Osteoblast (primary cell): ENCODE results near the gene B4GALNT3. TPM values are rescaled to one million over a fixed set of nuclear protein-coding genes. Genes with fewer than 3 reads are reported as not detected.

Experiments used
- DNase-seq: peaks from one replicate; pipeline ENCODE4 v3.0.0; 2011; ENCODE audit warnings: low spot score, mixed read lengths; ENCODE audit not compliant: insufficient read length; ENCODE audit errors: missing footprints
- H2AFZ ChIP-seq: 2 replicates; pipeline ENCODE4 v1.6.0; 2011; ENCODE audit warnings: mild to moderate bottlenecking, low read length
- H3K27ac ChIP-seq: 2 replicates; pipeline ENCODE4 v1.5.1; 2011; ENCODE audit warnings: mild to moderate bottlenecking, low read depth, low read length, moderate library complexity
- H3K27me3 ChIP-seq: 2 replicates; pipeline ENCODE4 v1.6.0; 2012; ENCODE audit warnings: mild to moderate bottlenecking, control low read depth, inconsistent platforms, low read length, moderate library complexity; ENCODE audit not compliant: insufficient read depth
- H3K36me3 ChIP-seq: 2 replicates; pipeline ENCODE4 v1.5.1; 2011; ENCODE audit warnings: mild to moderate bottlenecking, low read length, control low read depth, moderate library complexity; ENCODE audit not compliant: insufficient read depth
- H3K4me1 ChIP-seq: 2 replicates; pipeline ENCODE4 v1.5.1; 2011; ENCODE audit warnings: mild to moderate bottlenecking, low read length, control low read depth, moderate library complexity; ENCODE audit not compliant: insufficient read depth
- H3K4me2 ChIP-seq: 2 replicates; pipeline ENCODE4 v1.6.0; 2011; ENCODE audit warnings: mild to moderate bottlenecking, low read length; ENCODE audit not compliant: insufficient read depth
- H3K4me3 ChIP-seq: fragments of 200-600 bp; sonication (generic); 3 replicates; pipeline ENCODE4 v1.5.1; 2012; ENCODE audit warnings: mild to moderate bottlenecking, low read length, inconsistent platforms; ENCODE audit not compliant: insufficient read depth
- H3K79me2 ChIP-seq: 2 replicates; pipeline ENCODE4 v1.6.0; 2012; ENCODE audit warnings: mild to moderate bottlenecking, low read length, control low read depth, inconsistent platforms; ENCODE audit not compliant: insufficient read depth
- H3K9me3 ChIP-seq: 2 replicates; pipeline ENCODE4 v1.5.1; 2011; ENCODE audit warnings: low read depth, low read length, control low read depth
- H4K20me1 ChIP-seq: 2 replicates; pipeline ENCODE4 v1.6.0; 2012; ENCODE audit warnings: mild to moderate bottlenecking, low read length, control low read depth; ENCODE audit not compliant: insufficient read depth
- total RNA-seq: library from RNA; depleted of rRNA; stranded (reverse); fragments of >200 nt; gene quantifications from 2 replicates; pipeline ENCODE4 v1.2.3, GENCODE V29; 2012
- TF ChIP-seq, protein P1 (sequence below): IDR thresholded peaks from 2 replicates; pipeline ENCODE4 v1.5.1; 2011; ENCODE audit warnings: mild to moderate bottlenecking, low read depth, low read length, moderate library complexity; ENCODE audit errors: extremely low read depth

B4GALNT3 gene
- total RNA-seq, 1 donor, result 0.36 TPM

DNA sequence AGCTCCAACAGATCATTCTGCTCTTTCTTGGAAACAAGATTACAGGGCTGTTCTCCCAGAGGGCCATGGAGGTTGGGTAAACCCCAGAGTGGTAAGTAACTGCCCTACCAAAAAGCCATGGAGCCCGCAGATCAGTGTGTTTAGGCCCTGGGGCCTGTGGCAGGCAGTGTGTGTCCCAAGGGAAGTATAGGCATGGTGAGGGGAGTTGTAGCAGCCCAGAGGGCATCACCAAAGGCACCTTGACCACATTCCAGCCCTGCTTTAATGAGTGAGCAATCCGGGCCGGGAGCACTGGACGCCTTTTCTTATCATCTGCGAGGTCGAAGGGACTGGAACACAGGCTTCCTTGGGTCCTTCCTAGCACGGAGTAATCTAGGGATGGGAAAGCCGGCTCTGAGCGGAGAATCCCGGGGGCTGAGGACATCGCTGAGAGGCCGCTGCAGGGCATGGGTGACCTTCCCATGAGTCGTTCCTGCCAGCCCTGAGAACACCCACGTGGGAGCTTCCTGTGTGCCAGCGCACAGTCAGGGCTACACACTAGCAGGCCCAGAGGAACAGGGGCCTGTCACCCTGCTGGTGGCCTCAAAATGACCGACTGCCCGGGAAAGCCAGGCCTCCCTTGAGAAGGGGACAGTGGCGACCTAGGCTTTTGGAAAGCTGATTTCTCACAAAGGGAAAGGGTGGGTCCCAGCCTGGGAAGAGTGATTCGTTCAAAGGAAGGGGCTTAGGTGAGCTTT, 112.2 kb downstream of the B4GALNT3 start:
- TF ChIP-seq, protein P1, sequence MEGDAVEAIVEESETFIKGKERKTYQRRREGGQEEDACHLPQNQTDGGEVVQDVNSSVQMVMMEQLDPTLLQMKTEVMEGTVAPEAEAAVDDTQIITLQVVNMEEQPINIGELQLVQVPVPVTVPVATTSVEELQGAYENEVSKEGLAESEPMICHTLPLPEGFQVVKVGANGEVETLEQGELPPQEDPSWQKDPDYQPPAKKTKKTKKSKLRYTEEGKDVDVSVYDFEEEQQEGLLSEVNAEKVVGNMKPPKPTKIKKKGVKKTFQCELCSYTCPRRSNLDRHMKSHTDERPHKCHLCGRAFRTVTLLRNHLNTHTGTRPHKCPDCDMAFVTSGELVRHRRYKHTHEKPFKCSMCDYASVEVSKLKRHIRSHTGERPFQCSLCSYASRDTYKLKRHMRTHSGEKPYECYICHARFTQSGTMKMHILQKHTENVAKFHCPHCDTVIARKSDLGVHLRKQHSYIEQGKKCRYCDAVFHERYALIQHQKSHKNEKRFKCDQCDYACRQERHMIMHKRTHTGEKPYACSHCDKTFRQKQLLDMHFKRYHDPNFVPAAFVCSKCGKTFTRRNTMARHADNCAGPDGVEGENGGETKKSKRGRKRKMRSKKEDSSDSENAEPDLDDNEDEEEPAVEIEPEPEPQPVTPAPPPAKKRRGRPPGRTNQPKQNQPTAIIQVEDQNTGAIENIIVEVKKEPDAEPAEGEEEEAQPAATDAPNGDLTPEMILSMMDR, result no peak
- no peaks in the 10 kb centered on the region for H4K20me1 ChIP-seq
- peak overlapping the region; percentile 99 for H3K4me2 ChIP-seq
- no peak overlapping the region for H3K4me3 ChIP-seq
- H2AFZ ChIP-seq, result peak overlapping the region; percentile 87
- H3K79me2 ChIP-seq, result no peaks in the 10 kb centered on the region
- H3K4me1 ChIP-seq, result peaks cover 43% of the 10 kb centered on the region
- H3K9me3 ChIP-seq, result no peaks in the 10 kb centered on the region
- H3K36me3 ChIP-seq, result no peaks in the 10 kb centered on the region
- peak; percentile 88 for DNase-seq
- H3K27ac ChIP-seq, result peak overlapping the region; percentile 79
- H3K27me3 ChIP-seq, result no peaks in the 10 kb centered on the region

DNA sequence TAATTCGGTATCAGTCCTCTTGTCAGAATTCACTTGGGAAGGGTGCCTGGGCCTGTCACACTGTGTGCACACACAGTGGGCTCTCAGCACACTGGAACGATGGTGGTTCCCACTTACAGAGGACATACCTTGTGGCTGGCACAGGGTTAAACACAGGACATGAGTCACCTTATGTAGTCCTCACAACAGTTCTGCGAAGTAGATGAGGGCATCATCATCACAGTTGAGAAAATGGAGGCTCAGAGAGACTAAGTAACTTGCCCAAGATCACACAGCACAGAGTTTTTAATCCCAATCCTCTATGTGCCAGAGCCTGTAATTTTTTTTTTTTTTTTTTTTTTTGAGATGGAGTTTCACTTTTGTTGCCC, 112.8 kb downstream of the B4GALNT3 start:
- TF ChIP-seq, protein P1, result no peak
- Histone ChIP-seq H2AFZ (peak overlapping the region; percentile 87), H3K9me3 (no peaks in the 10 kb centered on the region), H3K4me2 (no peak overlapping the region), H3K79me2 (no peaks in the 10 kb centered on the region), H3K27me3 (no peaks in the 10 kb centered on the region), H3K36me3 (no peaks in the 10 kb centered on the region), H3K4me3 (no peak overlapping the region), H3K27ac (peak overlapping the region; percentile 79), H3K4me1 (peaks cover 43% of the 10 kb centered on the region), H4K20me1 (no peaks in the 10 kb centered on the region)
- DNase-seq, result no peak

DNA sequence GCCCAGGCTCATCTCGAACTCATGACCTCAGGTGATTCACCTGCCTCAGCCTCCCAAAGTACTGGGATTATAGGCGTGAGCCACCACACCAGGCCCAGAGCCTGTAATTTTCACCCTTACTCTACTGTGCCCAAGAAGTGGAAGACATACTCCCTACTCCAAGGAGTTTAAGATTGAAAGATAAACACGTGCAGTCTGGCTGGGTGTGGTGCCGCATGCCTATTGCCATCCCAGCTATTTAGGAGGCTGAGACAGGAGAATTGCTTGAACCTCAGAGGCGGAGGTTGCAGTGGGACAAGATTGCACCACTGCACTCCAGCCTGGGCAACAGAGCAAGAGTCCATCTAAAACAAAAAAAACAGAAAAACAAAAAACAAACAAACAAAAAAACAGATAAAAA, 113.5 kb downstream of the B4GALNT3 start:
- H2AFZ ChIP-seq, result no peak overlapping the region
- H3K27me3 ChIP-seq, result no peaks in the 10 kb centered on the region
- TF ChIP-seq, protein P1, result no peak
- no peaks in the 10 kb centered on the region for H4K20me1 ChIP-seq
- H3K9me3 ChIP-seq, result no peaks in the 10 kb centered on the region
- DNase-seq, result no peak
- no peak overlapping the region for H3K4me2 ChIP-seq
- no peaks in the 10 kb centered on the region for H3K36me3 ChIP-seq
- no peak overlapping the region for H3K27ac ChIP-seq
- H3K4me3 ChIP-seq, result no peak overlapping the region
- H3K79me2 ChIP-seq, result no peaks in the 10 kb centered on the region
- H3K4me1 ChIP-seq, result peaks cover 43% of the 10 kb centered on the region

DNA sequence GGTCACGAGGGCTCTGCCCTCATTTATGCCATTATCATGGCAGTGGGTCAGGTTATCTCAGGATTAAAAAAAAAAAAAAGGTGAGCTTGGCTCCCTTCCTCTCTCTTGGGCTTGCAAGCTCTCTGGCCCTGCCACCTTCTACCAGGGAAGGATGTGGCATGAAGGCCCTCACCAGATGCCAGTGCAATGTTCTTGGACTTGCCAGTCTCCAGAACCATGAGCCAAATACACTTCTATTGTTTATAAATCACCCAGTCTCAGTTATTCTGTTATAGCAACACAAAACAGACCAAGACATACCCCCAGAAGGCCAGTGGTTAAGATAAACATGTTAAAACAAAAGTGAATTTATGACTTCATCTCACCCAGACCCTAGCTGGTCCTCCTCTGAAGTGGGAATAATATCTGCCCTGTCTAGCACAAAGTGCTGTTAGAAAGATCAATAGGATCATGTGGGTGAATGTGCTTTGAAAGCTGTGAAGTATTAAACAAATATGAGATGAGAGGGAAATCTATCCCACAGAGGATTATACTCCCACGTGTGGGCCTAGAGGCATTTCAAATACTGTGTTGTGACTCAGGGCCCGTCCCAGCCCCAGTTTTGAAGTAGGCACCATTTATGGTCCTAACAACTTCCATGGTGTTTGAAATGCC, 114.9 kb downstream of the B4GALNT3 start:
- DNase-seq, result peak; percentile 92
- H3K27me3 ChIP-seq, result no peaks in the 10 kb centered on the region
- H2AFZ ChIP-seq, result peak overlapping the region; percentile 74

More for the DNA sequence above, 114.9 kb downstream of the B4GALNT3 start:
- Histone ChIP-seq H3K36me3 (no peaks in the 10 kb centered on the region), H3K27ac (peak overlapping the region; percentile 74), H3K79me2 (no peaks in the 10 kb centered on the region), H3K4me3 (no peak overlapping the region), H4K20me1 (no peaks in the 10 kb centered on the region), H3K9me3 (no peaks in the 10 kb centered on the region), H3K4me1 (peaks cover 43% of the 10 kb centered on the region), H3K4me2 (peak overlapping the region; percentile 25)
- TF ChIP-seq, protein P1, result no peak
